ENCODE results near the gene SEBOX. TPM values are rescaled to one million over a fixed set of nuclear protein-coding genes. Genes with fewer than 3 reads are reported as not detected.
A peak's percentile ranks its signal among the peaks of the same experiment; 100 is the strongest.

Gene SEBOX, protein sequence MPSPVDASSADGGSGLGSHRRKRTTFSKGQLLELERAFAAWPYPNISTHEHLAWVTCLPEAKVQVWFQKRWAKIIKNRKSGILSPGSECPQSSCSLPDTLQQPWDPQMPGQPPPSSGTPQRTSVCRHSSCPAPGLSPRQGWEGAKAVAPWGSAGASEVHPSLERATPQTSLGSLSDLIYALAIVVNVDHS
- total RNA-seq (2014; rRNA removed; shearing (Covaris generic)), result not detected in 2 replicates

DNA sequence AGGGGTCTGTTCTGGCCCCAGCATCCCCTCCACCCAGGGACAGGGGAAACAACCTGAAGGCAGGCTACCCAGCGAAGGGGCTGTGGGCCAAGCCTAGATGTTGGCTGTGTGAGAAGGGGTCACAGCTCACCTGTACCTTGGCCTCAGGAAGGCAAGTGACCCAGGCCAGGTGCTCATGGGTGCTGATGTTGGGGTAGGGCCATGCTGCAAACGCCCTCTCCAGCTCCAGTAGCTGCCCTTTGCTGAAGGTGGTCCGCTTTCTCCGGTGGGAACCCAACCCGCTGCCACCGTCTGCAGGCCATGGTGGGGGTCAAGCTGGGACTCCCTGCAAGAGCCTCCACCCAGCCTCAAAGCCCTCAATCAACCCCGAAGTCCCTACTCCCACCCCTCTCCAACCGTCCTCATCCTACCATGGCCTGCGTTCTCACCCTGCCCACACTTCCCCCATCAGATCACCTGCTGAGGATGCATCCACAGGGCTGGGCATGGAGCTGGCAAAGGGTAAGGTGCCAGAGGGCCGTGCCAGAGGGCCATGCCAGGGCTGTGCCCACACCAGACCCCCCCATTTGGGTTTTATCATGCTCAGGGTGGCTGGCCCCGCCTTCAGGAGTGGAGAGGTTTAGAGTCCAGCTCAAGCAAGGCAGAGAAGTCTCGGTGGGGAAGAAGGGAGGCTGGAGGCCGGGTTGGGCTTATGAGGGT is at the start of gene SEBOX:
SEBOX (minus strand) TSS at position 535 of the 699 bp plus-strand sequence; CDS start at position 487, 48 bp downstream.
- no peak for DNase-seq (ENCODE audit: low read depth)

DNA sequence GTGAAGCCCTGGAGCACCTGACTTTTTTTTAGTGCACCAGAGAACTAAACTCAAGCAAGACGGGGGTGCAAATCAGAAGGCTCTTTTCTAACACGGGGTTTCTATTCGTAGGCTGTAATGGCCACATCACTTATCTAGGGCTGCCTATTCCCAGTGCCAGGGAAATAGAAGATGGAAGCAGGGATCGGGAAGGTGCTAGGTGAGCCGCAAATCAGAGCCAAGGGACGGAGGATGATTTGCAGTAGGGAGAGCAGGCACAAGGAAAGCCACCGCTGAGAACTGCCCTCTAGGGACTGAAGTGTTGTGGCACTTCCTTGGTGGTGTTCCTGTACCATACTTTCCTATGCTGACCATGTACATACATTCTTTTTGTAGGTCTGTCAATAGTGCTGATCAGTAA is 48.8 kb upstream of the SEBOX start:
- DNase-seq (ENCODE audit: low read depth), result no peak

DNA sequence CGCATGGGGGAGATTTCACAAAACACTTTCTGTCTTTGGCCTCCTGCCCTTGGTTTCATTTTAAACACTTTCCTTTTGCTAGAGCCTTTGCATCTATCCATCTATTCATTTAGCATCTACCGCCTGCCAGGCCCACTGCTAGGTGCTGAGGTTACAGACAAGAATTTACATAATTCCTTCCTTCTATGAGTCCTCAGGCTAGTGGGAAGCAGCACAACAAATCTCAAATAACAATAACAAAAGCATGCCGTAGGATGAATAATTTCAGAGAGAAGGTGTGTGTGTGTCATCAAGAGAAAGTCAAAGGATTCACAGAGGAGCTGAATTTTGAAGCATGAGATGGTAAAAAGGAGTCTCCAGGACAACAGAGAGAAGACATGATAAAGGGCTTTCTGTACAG is 47.1 kb upstream of the SEBOX start:
- no peak for DNase-seq (ENCODE audit: low read depth)

DNA sequence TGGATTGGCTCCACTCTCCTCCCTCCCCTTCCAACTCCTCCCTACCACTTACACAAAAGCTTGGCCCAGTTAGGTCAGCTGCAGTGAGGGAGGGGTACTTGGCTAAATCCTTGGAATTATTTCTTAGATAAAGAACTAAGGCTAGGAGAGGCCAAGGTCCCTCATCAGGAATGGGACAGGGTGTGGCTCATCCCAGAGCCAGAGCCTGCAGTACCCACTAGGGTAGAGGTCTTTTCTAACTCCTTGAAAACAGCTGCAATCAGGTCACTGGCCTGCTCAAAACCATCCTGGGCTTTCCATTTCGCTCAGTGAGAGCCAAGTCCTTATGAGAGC is 42.9 kb upstream of the SEBOX start:
- DNase-seq (ENCODE audit: low read depth), result no peak

DNA sequence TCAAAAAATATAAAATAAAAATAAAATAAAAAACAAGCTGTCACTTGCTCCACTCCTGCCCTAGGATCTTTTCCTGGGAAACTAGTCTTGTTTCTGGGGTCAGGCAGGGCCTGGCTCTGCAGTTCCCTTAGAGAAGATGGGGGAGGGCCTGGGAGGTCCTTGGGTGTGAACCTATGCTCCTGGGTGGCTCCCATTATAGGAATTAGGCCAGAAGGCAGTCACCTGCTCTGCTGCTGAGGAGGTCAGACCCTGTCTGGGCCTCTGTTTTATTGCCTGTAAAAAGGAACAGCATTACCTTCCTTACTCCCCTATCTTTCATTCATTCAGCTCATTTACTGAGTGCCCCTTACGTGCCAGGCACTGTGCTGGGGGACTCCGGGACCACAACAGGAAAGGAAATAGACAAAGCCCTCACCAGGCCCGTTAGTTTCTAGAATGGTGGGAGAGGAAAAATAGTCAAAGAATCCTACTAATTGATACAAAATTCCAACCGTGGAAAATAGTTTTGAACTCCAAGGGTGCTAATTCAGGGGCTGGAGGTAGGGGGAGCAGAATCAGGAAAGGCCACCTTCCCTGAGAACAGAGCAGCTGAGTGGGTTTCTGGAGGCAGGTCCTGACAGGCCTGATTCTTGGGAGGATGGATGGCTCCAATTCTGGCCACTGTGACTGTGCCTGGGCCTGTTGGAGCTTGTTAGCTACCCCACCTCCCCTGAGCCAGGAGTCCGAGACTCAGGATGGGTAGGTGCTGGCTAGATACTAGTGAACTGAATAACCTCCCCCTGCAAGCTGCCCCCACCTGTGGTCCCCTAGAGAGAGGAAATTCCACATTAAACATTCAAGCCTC is 42.4 kb upstream of the SEBOX start:
- no peak for DNase-seq (ENCODE audit: low read depth)

DNA sequence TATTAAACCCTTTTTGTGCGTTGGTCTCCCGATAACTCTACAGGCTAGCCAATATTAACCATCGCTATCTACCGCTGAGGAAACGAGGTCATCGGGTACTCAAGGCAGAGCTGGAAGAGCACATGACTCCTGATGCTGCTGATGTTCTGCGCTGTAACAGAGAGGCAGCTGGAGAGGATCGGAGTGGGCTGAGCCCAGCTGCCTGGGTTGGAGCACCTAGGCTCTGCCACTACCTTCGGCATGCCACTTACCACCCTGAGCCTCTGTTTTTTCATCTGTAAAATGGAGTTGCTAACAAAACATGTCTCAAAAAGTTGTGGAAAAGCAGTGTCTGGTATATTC is 41.4 kb upstream of the SEBOX start:
- no peak for DNase-seq (ENCODE audit: low read depth)

DNA sequence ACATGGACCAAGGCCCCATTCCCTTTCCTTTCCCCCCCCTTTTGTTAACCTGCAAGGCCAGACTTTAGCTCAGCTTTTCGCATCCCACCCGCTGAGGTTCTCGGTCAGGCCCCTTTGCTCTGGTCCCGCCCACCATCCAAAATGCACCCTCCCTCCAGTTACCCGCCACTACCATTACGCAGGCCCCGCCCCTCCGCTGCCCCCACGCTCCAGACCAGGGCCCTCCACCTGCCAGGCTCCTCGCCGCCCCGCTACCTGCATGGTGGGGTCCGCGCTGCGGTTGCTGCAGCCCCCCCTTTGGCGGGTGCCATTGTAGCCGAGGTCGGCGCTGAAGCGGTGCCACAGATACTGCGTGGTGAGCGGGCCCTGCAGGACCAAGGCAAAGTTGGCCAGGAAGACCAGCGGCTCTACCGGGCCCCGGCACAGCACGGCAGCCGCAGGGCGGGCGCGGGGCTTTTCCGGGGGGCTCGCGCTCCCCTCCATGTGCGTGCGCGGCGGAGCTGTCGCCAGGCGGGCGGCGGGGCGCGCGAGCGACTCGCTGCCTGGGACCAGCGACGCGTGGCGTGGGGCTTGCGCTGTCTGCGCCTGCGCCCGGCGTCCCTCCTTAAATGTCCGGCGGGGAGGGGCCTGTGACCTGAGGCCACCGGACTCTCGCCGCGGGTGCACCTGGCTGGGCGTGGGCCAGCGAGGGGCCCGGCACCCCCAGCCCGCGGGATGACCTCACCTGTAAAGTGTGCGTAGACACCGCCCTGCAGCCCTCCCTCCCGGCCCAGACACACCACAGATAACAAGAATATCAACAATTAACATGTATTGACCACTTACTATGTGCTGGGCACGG is 40.9 kb upstream of the SEBOX start, which contains the start of gene SLC46A1:
SLC46A1 (minus strand) TSS at position 581 of the 841 bp plus-strand sequence; CDS start at position 483, 98 bp downstream.
- peak; percentile 24 for DNase-seq (ENCODE audit: low read depth)

DNA sequence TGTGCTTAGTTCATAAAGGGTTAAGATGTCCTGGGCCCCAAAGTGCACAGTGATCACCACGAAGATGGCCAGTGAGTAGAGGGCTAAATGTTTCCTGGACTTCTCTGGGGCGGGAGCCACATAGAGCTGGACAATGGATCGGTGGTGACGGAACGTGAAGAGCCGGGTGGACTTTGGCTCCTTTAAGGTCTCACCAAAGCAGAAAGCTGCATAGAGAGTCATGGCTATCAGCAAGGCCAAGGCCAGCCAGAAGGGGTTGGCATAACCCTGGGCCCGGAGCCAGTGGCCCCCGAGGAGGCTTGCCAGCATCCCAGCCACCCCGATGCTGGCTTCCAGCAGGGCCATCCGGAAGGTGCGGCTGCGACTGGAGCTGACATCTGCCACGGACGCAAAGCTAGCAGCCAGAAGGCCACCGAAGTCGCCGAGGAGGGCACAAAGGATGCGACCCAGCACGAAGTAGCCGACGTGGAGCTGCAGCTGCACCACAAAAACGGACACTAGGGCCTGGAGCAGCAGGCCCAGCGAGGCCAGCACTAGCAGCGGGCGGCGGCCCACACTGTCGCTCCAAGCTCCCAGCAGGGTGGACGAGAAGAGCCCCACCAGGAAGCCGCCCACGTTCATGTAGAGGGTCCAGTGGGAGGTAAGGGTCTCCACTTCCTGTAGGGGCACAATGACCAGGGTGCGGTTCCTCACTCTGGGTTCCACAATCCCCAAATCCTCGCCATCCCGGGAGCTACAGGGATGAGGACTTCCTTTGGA is 40.0 kb upstream of the SEBOX start:
- no peak for DNase-seq (ENCODE audit: low read depth)

DNA sequence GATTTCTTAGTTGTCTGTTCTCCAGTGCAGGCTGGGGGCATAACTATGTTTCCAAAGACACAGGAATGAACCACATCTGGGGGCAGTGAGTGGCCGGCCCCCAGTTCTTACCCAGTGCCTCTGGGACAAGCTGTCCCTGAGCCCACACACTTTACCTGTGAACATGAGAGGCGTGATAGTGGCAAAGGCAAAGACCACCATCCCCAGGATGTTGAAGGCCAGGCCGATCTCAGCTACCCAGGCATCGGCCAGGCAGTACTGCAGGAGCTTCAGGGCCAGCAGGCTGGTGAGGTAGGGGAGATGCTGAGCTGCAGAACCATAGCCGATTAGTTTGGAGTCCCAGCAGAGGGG is 39.4 kb upstream of the SEBOX start:
- DNase-seq (ENCODE audit: low read depth), result no peak

DNA sequence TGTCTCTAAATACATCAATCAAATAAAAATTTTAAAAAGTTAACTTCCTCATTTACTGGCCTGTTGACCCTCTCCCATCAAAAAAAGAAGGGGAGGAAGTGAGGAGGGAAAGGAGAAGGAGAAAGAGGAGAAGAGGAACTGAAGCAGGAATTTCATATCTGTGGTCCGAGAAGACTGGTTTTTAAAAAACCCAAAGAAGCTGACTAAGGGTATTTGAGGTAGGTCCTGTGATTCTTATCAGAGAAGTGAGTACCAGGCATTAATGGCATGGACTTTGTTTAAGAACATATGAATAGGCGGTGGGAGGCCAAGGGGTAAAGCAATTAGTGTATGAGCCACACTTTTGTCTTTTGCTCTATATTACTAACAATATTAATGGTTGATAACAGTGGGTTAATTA is 39.0 kb upstream of the SEBOX start:
- DNase-seq (ENCODE audit: low read depth), result no peak

DNA sequence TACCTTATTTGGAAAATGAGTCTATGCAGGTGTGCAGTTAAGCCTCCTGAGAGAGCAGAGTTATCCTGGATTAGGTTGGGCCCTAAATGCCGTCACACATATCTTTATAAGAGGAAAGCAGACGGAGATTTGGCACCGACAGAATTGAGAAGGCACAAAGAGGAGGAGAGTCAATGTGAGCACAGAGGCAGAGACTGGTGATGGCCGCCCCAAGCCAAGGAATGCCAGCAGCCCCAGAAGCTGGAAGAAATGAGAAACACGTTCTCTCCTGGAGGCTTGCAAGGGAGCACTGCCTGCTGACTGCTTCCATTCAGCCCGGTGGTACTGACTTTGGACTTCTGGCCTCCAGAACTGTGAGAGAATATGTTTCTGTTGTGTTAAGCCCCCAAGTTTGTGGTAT is 37.8 kb upstream of the SEBOX start:
- DNase-seq (ENCODE audit: low read depth), result no peak

DNA sequence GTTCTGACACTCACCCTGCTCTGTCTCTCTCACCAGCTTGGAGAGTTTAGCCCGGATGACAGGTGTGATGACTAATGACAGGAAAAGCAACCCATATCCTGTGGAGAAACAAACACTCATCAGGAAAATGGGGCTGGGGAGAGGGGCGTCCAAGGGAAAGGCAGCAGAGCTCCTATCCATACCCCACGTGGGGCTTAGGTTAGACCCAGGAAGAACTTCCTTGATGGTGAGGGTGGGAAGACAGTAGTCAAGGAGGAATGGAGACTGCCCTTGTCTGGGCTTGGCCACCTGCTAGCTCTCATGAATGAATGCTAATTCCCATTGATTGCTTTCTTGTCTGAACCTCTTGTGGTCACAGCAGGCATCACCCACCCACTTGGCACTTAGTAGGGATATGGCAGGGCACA is 37.2 kb upstream of the SEBOX start:
- no peak for DNase-seq (ENCODE audit: low read depth)

DNA sequence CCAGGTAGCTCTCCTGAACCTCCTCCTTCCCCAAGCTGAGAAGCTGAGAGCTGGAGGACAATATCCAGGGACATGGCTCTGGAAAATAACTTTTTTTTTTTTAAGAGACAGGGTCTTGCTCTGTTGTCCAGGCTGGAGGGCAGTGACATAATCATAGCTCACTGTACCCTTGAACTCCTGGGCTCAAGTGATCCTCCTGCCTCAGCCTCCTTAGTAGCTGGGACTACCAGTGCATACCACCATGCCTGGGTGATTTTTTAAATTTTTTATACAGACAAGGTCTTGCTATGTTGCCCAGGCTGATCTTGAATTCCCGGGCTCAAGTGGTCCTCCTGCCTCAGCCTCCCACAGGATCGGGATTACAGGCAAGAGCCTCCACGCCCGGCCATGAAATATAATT is 34.8 kb upstream of the SEBOX start:
- no peak for DNase-seq (ENCODE audit: low read depth)

DNA sequence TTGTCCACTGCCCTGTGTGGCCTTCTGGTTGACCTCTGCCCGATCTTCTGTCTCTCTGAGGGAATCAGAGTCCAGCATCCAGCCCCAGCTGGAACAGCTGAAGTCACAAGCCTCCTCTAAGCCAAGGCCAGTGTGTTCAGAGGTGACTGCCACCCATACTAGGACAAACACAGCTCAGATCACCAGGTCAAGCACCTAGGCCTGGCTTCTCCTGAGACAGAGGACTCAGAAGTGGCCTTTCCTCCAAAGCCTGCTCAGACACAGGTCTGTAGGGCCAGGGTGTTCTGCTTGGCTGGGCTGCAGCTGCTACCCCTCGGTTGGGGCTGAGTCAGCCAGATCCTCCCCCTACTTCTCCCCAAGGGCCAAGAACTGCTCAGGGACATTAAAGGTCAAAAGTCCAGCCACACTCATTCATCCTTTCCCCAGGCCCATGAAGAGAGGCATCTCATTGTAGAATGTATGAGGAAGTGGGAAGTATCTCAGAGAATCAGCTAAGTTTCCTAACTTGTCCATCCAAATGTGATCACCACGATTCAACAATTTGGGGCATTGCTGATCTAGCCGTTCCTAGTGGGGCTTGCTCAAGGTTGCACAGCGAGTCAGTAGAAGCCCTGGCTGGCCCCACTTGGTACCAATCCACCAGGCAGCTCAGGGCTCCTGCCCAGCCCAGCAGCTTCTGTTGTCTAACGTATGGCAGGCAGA is 33.4 kb upstream of the SEBOX start:
- peak; percentile 14 for DNase-seq (ENCODE audit: low read depth)

DNA sequence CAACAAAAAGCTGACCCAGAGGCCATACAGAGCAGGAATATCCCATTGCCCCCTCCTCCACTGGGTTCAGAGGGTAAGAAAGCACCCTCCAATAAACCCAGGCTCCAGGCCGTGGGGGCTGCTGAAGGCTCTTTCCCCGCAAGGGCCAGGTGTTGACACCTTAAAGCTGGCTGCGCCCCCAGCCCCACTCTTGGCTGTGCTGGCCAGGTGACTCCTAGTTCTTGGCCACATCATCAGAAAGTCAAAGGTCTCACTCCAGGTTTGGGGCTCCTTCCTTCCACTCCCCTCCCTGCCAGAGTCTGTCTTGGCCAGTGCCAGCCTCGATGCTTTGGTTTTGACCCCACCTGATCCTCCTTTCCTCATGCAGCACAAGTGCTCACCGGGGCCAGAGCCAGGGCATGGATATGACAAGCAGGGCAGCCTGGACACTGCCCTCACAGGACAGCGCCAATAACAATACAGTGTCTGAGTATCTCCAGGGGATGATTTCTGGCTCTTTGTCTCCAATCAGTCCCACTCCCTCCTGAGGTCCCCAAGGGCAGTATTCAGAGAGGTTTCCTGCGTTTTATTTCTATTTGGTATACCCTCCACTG is 32.8 kb upstream of the SEBOX start:
- no peak for DNase-seq (ENCODE audit: low read depth)

DNA sequence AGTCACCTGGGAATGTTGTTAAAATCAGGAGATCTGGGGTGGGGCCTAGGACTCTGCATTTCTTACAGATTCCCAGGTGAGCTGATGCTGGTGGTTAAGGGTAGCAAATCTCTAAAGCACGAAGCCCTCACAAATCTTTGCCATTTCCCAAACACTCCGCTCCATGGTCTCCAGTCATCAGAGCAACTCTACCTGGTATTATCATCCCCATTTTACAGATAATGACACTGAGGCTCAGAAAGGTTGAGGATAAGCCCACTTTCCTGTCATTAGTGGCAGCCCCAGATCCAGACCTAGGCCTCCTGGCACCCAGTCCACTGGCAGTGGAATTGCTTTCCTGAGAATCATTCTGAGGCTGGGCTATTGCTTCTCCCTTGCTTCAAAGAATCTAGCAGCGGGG is 32.3 kb upstream of the SEBOX start:
- DNase-seq (ENCODE audit: low read depth), result no peak

DNA sequence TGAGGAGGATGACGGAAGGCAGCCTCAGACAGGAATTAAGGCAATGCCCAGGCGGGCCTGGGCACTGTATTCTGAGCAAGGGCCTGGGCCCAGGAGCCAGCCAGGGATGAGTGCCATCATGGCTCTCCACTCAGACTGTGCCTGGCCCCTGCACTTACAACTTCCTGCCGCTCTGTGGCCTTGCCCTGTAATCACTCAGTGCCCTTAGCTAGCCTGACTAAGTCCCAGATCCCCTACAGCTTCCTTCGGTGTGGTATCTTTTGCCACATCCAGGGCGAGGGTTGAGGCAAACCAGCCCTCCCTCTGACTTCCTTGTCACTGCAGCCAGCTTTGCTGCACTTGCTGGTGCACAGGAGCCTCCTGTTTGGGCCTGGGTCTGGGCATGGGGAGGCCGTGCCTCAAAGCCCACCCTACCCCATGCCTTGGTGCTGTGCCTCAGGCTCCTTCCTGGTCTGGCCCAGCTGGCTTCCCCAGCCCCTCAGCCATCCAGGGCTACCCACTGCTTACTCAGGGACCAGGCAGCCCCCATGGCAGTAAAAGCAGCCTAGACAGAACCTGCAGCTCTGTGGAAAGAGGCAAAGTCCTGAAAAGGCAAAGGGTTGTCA is 31.7 kb upstream of the SEBOX start:
- no peak for DNase-seq (ENCODE audit: low read depth)

DNA sequence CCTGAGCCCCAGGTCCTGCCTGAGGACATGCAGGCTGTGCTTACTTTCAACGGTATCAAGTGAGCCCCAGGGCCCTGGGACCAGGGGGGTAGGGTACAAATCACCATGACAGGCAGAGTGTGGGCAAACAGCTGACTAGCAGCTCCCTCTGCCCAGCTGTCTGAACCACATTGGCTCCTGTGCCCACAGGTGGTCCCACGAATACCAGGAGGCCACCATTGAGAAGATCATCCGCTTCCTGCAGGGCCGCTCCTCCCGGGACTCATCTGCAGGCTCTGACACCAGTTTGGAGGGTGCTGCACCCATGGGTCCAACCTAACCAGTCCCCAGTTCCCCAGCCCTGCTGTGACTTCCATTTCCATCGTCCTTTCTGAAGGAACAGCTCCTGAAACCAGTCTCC is 31.0 kb upstream of the SEBOX start:
- DNase-seq (ENCODE audit: low read depth), result no peak

DNA sequence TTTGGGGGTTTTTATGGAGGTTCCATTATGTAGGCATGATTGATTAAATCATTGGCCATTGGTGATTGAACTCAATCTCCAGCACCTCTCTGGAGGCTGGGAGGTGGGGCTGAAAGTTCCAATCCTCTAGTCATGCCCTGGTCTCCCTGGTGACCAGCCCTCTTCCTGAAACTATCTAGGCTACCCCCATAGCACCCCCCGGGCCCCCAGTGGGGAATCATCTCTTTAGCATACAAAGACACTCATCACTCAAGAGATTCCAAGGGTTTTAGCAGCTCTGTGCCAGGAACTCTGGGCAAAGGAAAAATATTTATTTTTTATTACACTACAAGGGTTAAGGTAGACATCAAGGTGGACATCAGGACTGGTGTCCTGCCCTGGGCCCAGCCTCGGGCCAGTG is 30.4 kb upstream of the SEBOX start:
- DNase-seq (ENCODE audit: low read depth), result no peak

Measured in RPMI7951 (cell line).